K562 (cell line): ENCODE results near the gene ZFYVE19. TPM values are rescaled to one million over a fixed set of nuclear protein-coding genes. Genes with fewer than 3 reads are reported as not detected.

Experiments
- ATAC-seq: fragments of 200-7000 bp; cut with Tn5 transposase; 3 replicates; pipeline ENCODE4 v1.9.1; 2020; ENCODE audit warnings: moderate library complexity
- BruUV-seq: library from RNA; stranded (reverse); fragments of 400-500 nt; replicated peaks from 2 replicates; lab custom pipeline; 2021; lab: Mats Ljungman, UMichigan
- CTCF ChIA-PET: fragments of 300-600 bp; formaldehyde crosslinking; extraction: SDS; loops from one replicate; lab custom pipeline; 2021; ENCODE audit warnings: low intra/inter-chr PET ratio; lab: Yijun Ruan, JAX
- POLR2A ChIA-PET: fragments of 300-600, 350-650 bp; sonication (Branson Sonifier 250); formaldehyde crosslinking; extraction: SDS; loops from one replicate; lab custom pipeline; 2021; ENCODE audit warnings: antibody characterized with exemption, inconsistent platforms; lab: Yijun Ruan, JAX
- DNase-seq, 4 experiments: peaks; one replicate each; pipeline versions ENCODE4 v3.0.0 to v3.0.0-alpha.2; 2011 to 2018; ENCODE audit warnings: low spot score in 3 of 4, mixed read lengths in 3 of 4; ENCODE audit errors: extremely low read depth in 1 of 4
- FAIRE-seq: peaks from 2 replicates; lab custom pipeline; 2011; peaks lifted over from hg19 to GRCh38; lab: Jason Lieb, UNC
- H2AFZ ChIP-seq: 2 replicates; pipeline ENCODE4 v1.6.0; 2011; ENCODE audit warnings: low read depth, low read length, control low read depth, inconsistent platforms
- H3K27ac ChIP-seq: fragments of 200-600 bp; 3 replicates; pipeline ENCODE4 v1.8.0; 2011; ENCODE audit warnings: low read depth, mild to moderate bottlenecking, control low read depth, inconsistent platforms, low read length, moderate library complexity, mixed read lengths; ENCODE audit errors: extremely low read depth
- H3K27me3 ChIP-seq, 2 experiments: fragments of 300-600 bp in 1 of 2; 2 replicates in 1 of 2; 3 replicates in 1 of 2; pipeline versions ENCODE4 v1.6.0 to v1.8.0; 2011; ENCODE audit warnings: inconsistent platforms in 2 of 2, low read length in 2 of 2, mild to moderate bottlenecking in 1 of 2, mixed read lengths in 1 of 2, moderate library complexity in 1 of 2; ENCODE audit not compliant: control insufficient read depth in 2 of 2, insufficient read depth in 2 of 2
- H3K36me3 ChIP-seq: fragments of 300-600 bp; 3 replicates; pipeline ENCODE4 v1.8.0; 2011; ENCODE audit warnings: mild to moderate bottlenecking, low read length, inconsistent platforms; ENCODE audit not compliant: control insufficient read depth, insufficient read depth
- H3K4me1 ChIP-seq, 2 experiments: fragments of 200-600 bp in 1 of 2; replicated peaks in 1 of 2; 2 replicates in 1 of 2; 3 replicates in 1 of 2; pipeline versions ENCODE4 v1.5.1 to v1.8.0; 2011; ENCODE audit warnings: inconsistent platforms in 2 of 2, low read length in 2 of 2, mild to moderate bottlenecking in 1 of 2, mixed read lengths in 1 of 2, moderate library complexity in 1 of 2; ENCODE audit not compliant: control insufficient read depth in 2 of 2, insufficient read depth in 2 of 2
- H3K4me2 ChIP-seq: 2 replicates; pipeline ENCODE4 v1.6.1; 2011; ENCODE audit warnings: low read length, control low read depth, inconsistent platforms, mixed read lengths; ENCODE audit not compliant: insufficient read depth
- H3K4me3 ChIP-seq: fragments of 200-600 bp; sonication (generic), shearing (Covaris generic); 2 replicates; pipeline ENCODE4 v1.5.1; 2016; ENCODE audit warnings: control low read depth, inconsistent platforms
- H3K79me2 ChIP-seq: fragments of 200-600 bp; 3 replicates; pipeline ENCODE4 v1.8.0; 2011; ENCODE audit warnings: low read length, inconsistent platforms; ENCODE audit not compliant: control insufficient read depth, insufficient read depth
- H3K9ac ChIP-seq, 2 experiments: 2 replicates each; pipeline versions ENCODE4 v1.6.0 to v1.6.1; 2011; ENCODE audit warnings: low read depth in 2 of 2, low read length in 2 of 2, control low read depth in 1 of 2, inconsistent platforms in 1 of 2, mild to moderate bottlenecking in 1 of 2, mixed read lengths in 1 of 2; ENCODE audit not compliant: insufficient read depth in 1 of 2
- H3K9me1 ChIP-seq: one replicate; pipeline ENCODE4 v1.6.0; 2011; ENCODE audit warnings: inconsistent platforms, mild to moderate bottlenecking, low read length, moderate library complexity; ENCODE audit not compliant: control insufficient read depth, insufficient read depth
- H3K9me3 ChIP-seq: replicated peaks from 2 replicates; pipeline ENCODE4 v1.5.1; 2011; ENCODE audit warnings: low read depth, low read length, inconsistent platforms; ENCODE audit not compliant: control insufficient read depth, insufficient read depth
- H4K20me1 ChIP-seq: replicated peaks from 2 replicates; pipeline ENCODE4 v1.6.1; 2011; ENCODE audit warnings: low read length, inconsistent platforms, mixed read lengths; ENCODE audit not compliant: control insufficient read depth, insufficient read depth
- BHLHE40 ChIP-seq: IDR thresholded peaks from 2 replicates; pipeline ENCODE4 v1.6.1; 2011; ENCODE audit warnings: low read length, improper control_type of control experiment
- CEBPG ChIP-seq, 3 experiments: fragments of 200-800 bp in 1 of 3; sonication (Bioruptor generic) in 1 of 3; sonication (generic) in 1 of 3; formaldehyde crosslinking in 1 of 3; IDR thresholded peaks in 2 of 3; conservative IDR thresholded peaks in 1 of 3; 2 replicates each; pipeline versions ENCODE4 v1.6.1 to v1.8.0; 2016 to 2022; ENCODE audit warnings: missing compliant biosample characterization in 2 of 3, missing genetic modification characterization in 2 of 3, mild to moderate bottlenecking in 1 of 3, missing genetic modification reagents in 1 of 3
- FOXM1 ChIP-seq, 2 experiments: fragments of 450-650 bp in 1 of 2; sonication (generic) in 1 of 2; formaldehyde crosslinking in 1 of 2; IDR thresholded peaks; 2 replicates each; pipeline versions ENCODE4 v1.6.1 to v1.9.0; 2017 to 2022; ENCODE audit warnings: low read depth in 2 of 2, mild to moderate bottlenecking in 2 of 2, missing genetic modification reagents in 1 of 2, moderate library complexity in 1 of 2
- GABPA ChIP-seq: fragments of 200-800 bp; sonication (Bioruptor generic); conservative IDR thresholded peaks from 2 replicates; pipeline ENCODE4 v1.6.1; 2016; ENCODE audit warnings: low read depth, missing genetic modification characterization, missing compliant biosample characterization
- HOXB6 ChIP-seq: fragments of 250-450 bp; sonication (Bioruptor Pico); IDR thresholded peaks from 2 replicates; pipeline ENCODE4 v1.5.1; 2022; ENCODE audit warnings: mild to moderate bottlenecking, borderline replicate concordance
- MBD2 ChIP-seq: sonication (generic); IDR thresholded peaks from 2 replicates; pipeline ENCODE4 v1.6.1; 2016; ENCODE audit warnings: low read depth, borderline replicate concordance
- MEF2D ChIP-seq: conservative IDR thresholded peaks from 2 replicates; pipeline ENCODE4 v1.6.1; 2016; ENCODE audit warnings: low read depth, missing genetic modification characterization, missing compliant biosample characterization
- MYC ChIP-seq, 2 experiments: fragments of 250-450 bp in 1 of 2; sonication (Bioruptor Pico) in 1 of 2; IDR thresholded peaks; 2 replicates each; pipeline versions ENCODE4 v1.5.1 to v1.6.1; 2012 to 2021; ENCODE audit warnings: low read depth in 2 of 2, borderline replicate concordance in 1 of 2, improper control_type of control experiment in 1 of 2, low read length in 1 of 2, mild to moderate bottlenecking in 1 of 2, moderate library complexity in 1 of 2
- PCBP2 ChIP-seq: fragments of 200-400 bp; formaldehyde crosslinking; IDR thresholded peaks from 2 replicates; pipeline ENCODE4 v1.6.1; 2018; ENCODE audit warnings: low read length, low read depth, mild to moderate bottlenecking, moderate library complexity; ENCODE audit not compliant: poor library complexity, severe bottlenecking
- SIN3B ChIP-seq: fragments of 450-650 bp; IDR thresholded peaks from 2 replicates; pipeline ENCODE4 v1.6.1; 2017; ENCODE audit warnings: low read depth, mild to moderate bottlenecking, moderate library complexity
- TBP ChIP-seq: optimal IDR thresholded peaks from 2 replicates; pipeline ENCODE3; 2011; ENCODE audit warnings: low read depth, low read length, improper control_type of control experiment
- ZFP1 ChIP-seq: fragments of 450-650 bp; formaldehyde crosslinking; IDR thresholded peaks from 2 replicates; pipeline ENCODE4 v1.4.0; 2020; ENCODE audit warnings: mild to moderate bottlenecking, mixed read lengths
- ZKSCAN8 ChIP-seq: fragments of 200-800 bp; sonication (Bioruptor generic); IDR thresholded peaks from 2 replicates; pipeline ENCODE4 v1.6.1; 2016; ENCODE audit warnings: missing genetic modification characterization, missing compliant biosample characterization
- ZNF175 ChIP-seq: fragments of 200-800 bp; sonication (Bioruptor generic); IDR thresholded peaks from 2 replicates; pipeline ENCODE4 v1.6.1; 2016; ENCODE audit warnings: low read depth, mild to moderate bottlenecking, missing genetic modification characterization, missing compliant biosample characterization
- WGBS: fragments of 100-300 bp; shearing (Covaris generic); methylation state at CpG from one replicate; pipeline ENCODE4 v1.1.6; 2016; ENCODE audit warnings: low coverage, mixed read lengths; ENCODE audit not compliant: insufficient coverage; ENCODE audit errors: missing lambda C conversion rate; 5-methylcytosine and 5-hydroxymethylcytosine counted together
- in situ Hi-C: fragments of 300-500 bp; cut with MboI; formaldehyde crosslinking; loops from 4 replicates; pipeline ENCODE4 v1.15.0; 2018; ENCODE audit warnings: inconsistent platforms, mixed read lengths
- intact Hi-C: fragments of 100-400 bp; cut with micrococcal nuclease; formaldehyde crosslinking; loops from 2 replicates; pipeline ENCODE4 v1.14.2; 2022
- polyA plus RNA-seq, 8 experiments: library from polyadenylated mRNA; depleted of rRNA in 4 of 8; stranded (reverse) in 5 of 8; unstranded in 3 of 8; fragments of >200 nt; fragmentation: Nextera tagmentation in 2 of 8; fragmentation: Illumina TruSeq in 1 of 8; extraction: Ambion mirVana in 2 of 8; extraction: Trizol in 1 of 8; gene quantifications; 2 replicates each; pipeline versions ENCODE4 v1.2.1 to v1.2.3, GENCODE V29; 2011 to 2014; ENCODE audit warnings: inconsistent platforms in 1 of 8, missing spikeins in 1 of 8
- total RNA-seq, 7 experiments: library from RNA; depleted of rRNA in 6 of 7; stranded (reverse); fragments of >200 nt in 6 of 7; fragmentation: Illumina TruSeq in 2 of 7; extraction: Trizol in 2 of 7; gene quantifications; 2 replicates each; pipeline versions ENCODE4 v1.2.1 to v1.2.3, GENCODE V29; 2011 to 2021; ENCODE audit warnings: low replicate concordance in 1 of 7
- TF ChIP-seq, protein P1 (sequence below): fragments of 250-450 bp; sonication (Bioruptor Pico); IDR thresholded peaks from 2 replicates; pipeline ENCODE4 v1.5.1; 2021; ENCODE audit warnings: mild to moderate bottlenecking
- TF ChIP-seq, protein P2 (sequence below): IDR thresholded peaks from 2 replicates; pipeline ENCODE4 v1.6.1; 2016; ENCODE audit warnings: missing genetic modification characterization, missing compliant biosample characterization

ZFYVE19 gene
- total and polyA plus RNA-seq, 9 of the 15 experiments (the other 6 are each of a cell fraction or from before 2014, with no cell fraction given) = 1.5 to 36.8 (median 19.9) TPM

DNA sequence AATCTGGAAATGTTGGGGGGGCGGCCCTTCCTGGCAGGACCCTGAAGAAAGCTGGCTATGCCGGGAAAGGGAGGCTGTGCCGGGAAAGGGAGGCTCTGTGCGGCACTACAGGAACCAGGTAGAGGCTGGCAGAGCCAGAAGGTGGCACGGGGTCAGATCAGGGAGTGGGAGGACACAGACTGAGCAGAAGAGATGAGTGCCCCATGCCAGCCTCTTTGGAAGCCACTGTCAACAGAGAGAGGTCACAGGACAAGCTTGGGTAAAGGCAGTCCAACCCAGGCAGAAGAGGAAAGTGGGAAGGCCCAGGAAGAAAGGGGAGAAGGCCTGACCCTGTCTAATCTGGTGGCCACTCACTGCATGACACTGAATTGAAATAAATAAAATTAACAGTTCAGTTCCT, 35.6 kb upstream of the ZFYVE19 start (continued):
- TF ChIP-seq GABPA (no peak), ZFP1 (no peak), TBP (no peak), HOXB6 (CRISPR knock-in tag) (no peak), ZKSCAN8 (CRISPR knock-in tag) (no peak), BHLHE40 (no peak), MYC (IDR thresholded peaks at IDR 0.05; ENCODE audit: low read depth, low read length) (no peak), MYC (CRISPR knock-in tag; IDR thresholded peaks at IDR 0.05; ENCODE audit: borderline replicate concordance, low read depth) (no peak), MEF2D (tag) (no peak)
- TF ChIP-seq, protein P1, sequence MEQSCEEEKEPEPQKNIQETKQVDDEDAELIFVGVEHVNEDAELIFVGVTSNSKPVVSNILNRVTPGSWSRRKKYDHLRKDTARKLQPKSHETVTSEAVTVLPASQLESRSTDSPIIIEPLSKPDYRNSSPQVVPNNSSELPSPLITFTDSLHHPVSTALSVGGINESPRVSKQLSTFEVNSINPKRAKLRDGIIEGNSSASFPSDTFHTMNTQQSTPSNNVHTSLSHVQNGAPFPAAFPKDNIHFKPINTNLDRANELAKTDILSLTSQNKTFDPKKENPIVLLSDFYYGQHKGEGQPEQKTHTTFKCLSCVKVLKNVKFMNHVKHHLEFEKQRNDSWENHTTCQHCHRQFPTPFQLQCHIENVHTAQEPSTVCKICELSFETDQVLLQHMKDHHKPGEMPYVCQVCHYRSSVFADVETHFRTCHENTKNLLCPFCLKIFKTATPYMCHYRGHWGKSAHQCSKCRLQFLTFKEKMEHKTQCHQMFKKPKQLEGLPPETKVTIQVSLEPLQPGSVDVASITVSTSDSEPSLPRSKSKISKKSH (CRISPR knock-in tag) = no peak

DNA sequence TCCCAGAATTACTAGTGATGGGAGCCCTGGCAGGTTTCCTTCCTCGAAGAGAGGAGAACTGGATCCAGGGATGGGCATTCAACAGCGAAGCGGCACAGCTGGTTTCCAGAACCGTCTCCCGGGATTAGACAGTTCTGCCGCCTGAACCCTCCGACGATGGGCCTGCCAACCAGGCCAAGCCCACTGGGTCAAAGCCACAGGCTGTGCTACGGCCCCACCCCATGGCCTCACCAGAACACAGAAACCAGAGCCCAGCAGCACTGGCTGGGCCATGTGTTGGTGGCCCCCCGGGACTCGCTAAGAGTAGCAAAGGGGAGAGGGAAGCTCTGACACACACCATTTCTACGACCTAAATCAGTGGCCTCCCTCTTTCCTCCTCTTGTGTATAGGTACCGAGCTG, 34.9 kb upstream of the ZFYVE19 start:
- CTCF ChIA-PET = no interaction called here
- Histone ChIP-seq H3K9me3 (no peaks in the 10 kb centered on the region), H2AFZ (no peak overlapping the region), H3K79me2 (no peaks in the 10 kb centered on the region), H3K9ac (no peak overlapping the region), H4K20me1 (no peaks in the 10 kb centered on the region; the same call in 1 of the 2 replicates), H3K4me1 (peaks cover 10 to 39% of the 10 kb centered on the region in 2 experiments; a peak in 4 of 5 replicates), H3K9me1 (no peaks in the 10 kb centered on the region), H3K36me3 (peaks cover 56% of the 10 kb centered on the region; the same call in 2 of the 3 replicates), H3K4me2 (no peak overlapping the region), H3K27ac (no peak overlapping the region), H3K4me3 (no peak overlapping the region), H3K27me3 (no peaks in the 10 kb centered on the region)
- BruUV-seq = no TSS peak
- in situ Hi-C loops (no loop called here), intact Hi-C loops (no loop called here)
- 83% methylated on average over 12 of the region's 13 CpGs for WGBS
- DNase-seq (no peak), FAIRE-seq (no peak), ATAC-seq (no peak)
- TF ChIP-seq PCBP2 (no peak), CEBPG (CRISPR knock-in tag; IDR thresholded peaks at IDR 0.05) (no peak), CEBPG (tag; conservative IDR thresholded peaks at IDR 0.05 in 1 of 2, IDR thresholded peaks at IDR 0.05 in 1 of 2) (no peak), ZNF175 (no peak), SIN3B (no peak), FOXM1 (IDR thresholded peaks at IDR 0.05; ENCODE audit: low read depth) (no peak), FOXM1 (CRISPR knock-in tag; IDR thresholded peaks at IDR 0.05; ENCODE audit: low read depth) (no peak), MBD2 (no peak)
- TF ChIP-seq, protein P2, sequence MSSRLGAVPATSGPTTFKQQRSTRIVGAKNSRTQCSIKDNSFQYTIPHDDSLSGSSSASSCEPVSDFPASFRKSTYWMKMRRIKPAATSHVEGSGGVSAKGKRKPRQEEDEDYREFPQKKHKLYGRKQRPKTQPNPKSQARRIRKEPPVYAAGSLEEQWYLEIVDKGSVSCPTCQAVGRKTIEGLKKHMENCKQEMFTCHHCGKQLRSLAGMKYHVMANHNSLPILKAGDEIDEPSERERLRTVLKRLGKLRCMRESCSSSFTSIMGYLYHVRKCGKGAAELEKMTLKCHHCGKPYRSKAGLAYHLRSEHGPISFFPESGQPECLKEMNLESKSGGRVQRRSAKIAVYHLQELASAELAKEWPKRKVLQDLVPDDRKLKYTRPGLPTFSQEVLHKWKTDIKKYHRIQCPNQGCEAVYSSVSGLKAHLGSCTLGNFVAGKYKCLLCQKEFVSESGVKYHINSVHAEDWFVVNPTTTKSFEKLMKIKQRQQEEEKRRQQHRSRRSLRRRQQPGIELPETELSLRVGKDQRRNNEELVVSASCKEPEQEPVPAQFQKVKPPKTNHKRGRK (tag) = no peak
- TF ChIP-seq, protein P1 (CRISPR knock-in tag) = no peak
- POLR2A ChIA-PET = interaction anchor here (0.6 to 2.2 kb wide), 3 partner anchors 10 to 454 kb away, joined by 3 to 9 read pairs (median 3); no protein-coding TSS in a partner anchor
